Measurements from ENCODE around the gene KATNAL1. TPM values are rescaled to one million over a fixed set of nuclear protein-coding genes. Genes with fewer than 3 reads are reported as not detected.
A peak's percentile ranks its signal among the peaks of the same experiment; 100 is the strongest.

KATNAL1 gene
- total RNA-seq (10 to 100 TPM; 15.7 to 20.5 TPM), polyA plus RNA-seq (1 to 10 TPM; 2.4 to 3.0 TPM)
- long read RNA-seq, donor 1, full-length matches to known transcripts = 4 of 4 reads
- long read RNA-seq, donor 1, partial matches to known transcripts = 0 of 4 reads
- long read RNA-seq, donor 1, other reads (novel, unspliced or antisense) = 0 of 4 reads
- long read RNA-seq, donor 2 = 0 reads
- long read RNA-seq, donor 3 = 0 reads
- long read RNA-seq, donor 4, partial matches to known transcripts = 0 of 1 reads
- long read RNA-seq, donor 4, other reads (novel, unspliced or antisense) = 0 of 1 reads
- long read RNA-seq, donor 5, full-length matches to known transcripts = 2 of 2 reads
- long read RNA-seq, donor 5, partial matches to known transcripts = 0 of 2 reads
- long read RNA-seq, donor 5, other reads (novel, unspliced or antisense) = 0 of 2 reads

- Histone ChIP-seq H3K9ac (ENCODE audit: insufficient read depth in 1 of 2, low read length in 2 of 2) (peak within 1 kb of the TSS; percentile 65 to 76), H3K27me3 (ENCODE audit: control insufficient read depth in 3 of 3, insufficient read depth in 3 of 3, low read length in 2 of 3) (no peaks in the 10 kb centered on the region), H3K4me3 (peak within 1 kb of the TSS; percentile 99), H3K9me3 (ENCODE audit: control insufficient read depth in 4 of 4, insufficient read depth in 3 of 4, low read length in 3 of 4) (no peaks in the 10 kb centered on the region), H3K36me3 (ENCODE audit: control insufficient read depth in 4 of 4, insufficient read depth in 4 of 4, low read length in 4 of 4) (no peaks in the 10 kb centered on the region), H3K27ac (ENCODE audit: low read depth in 1 of 2, low read length in 1 of 2) (peak within 1 kb of the TSS; percentile 98 to 99), H3K4me1 (ENCODE audit: control insufficient read depth in 5 of 5, insufficient read depth in 5 of 5, low read length in 5 of 5) (peaks cover 0 to 28% (median 11%) of the 10 kb centered on the region in 5 donors)
- TF ChIP-seq CTCF (IDR thresholded peaks at IDR 0.05; ENCODE audit: control extremely low read depth, extremely low read depth) = no peak
- DNase-seq (peak; percentile 83 to 87 (median 84)), ATAC-seq (ENCODE audit: insufficient read depth, low FRiP score) (peak; percentile 86)
- 0 to 1% methylated on average over 56 to 71 of the region's 71 CpGs for WGBS, 2 donors
These were observed at the start of gene KATNAL1 for GRCh38 chr13:30307194-30307970. TSS of gene KATNAL1 (minus strand) at chr13:30307551. CDS start at chr13:30283777, 23,774 bp downstream.

- 49 to 74% methylated on average over 6 of the region's 6 CpGs for WGBS, 2 donors
- H3K36me3 ChIP-seq (ENCODE audit: control insufficient read depth in 4 of 4, insufficient read depth in 4 of 4, low read length in 4 of 4) = no peaks in the 10 kb centered on the region
These were observed 48.5 kb upstream of the KATNAL1 start for GRCh38 chr13:30355839-30356238.

GRCh38 chr13:30355384-30355699 is 48.0 kb upstream of the KATNAL1 start:
- peaks cover 0 to 9% (median under 1%) of the 10 kb centered on the region in 4 donors for H3K9me3 ChIP-seq (ENCODE audit: control insufficient read depth in 4 of 4, insufficient read depth in 3 of 4, low read length in 3 of 4)
- ATAC-seq (ENCODE audit: insufficient read depth, low FRiP score) (no peak), DNase-seq (peak in 2 of 3 donors; percentile 31 to 47)
- no peaks in the 10 kb centered on the region for H3K27me3 ChIP-seq (ENCODE audit: control insufficient read depth in 3 of 3, insufficient read depth in 3 of 3, low read length in 2 of 3)
- no peaks in the 10 kb centered on the region for H3K36me3 ChIP-seq (ENCODE audit: control insufficient read depth in 4 of 4, insufficient read depth in 4 of 4, low read length in 4 of 4)
- 29 to 41% methylated on average over 7 of the region's 7 CpGs for WGBS, 2 donors
- H3K9ac ChIP-seq (ENCODE audit: insufficient read depth in 1 of 2, low read length in 2 of 2) = no peak overlapping the region
- TF ChIP-seq CTCF (IDR thresholded peaks at IDR 0.05; ENCODE audit: control extremely low read depth, extremely low read depth) = no peak
- H3K27ac ChIP-seq (ENCODE audit: low read depth in 1 of 2, low read length in 1 of 2) = no peak overlapping the region
- H3K4me1 ChIP-seq (ENCODE audit: control insufficient read depth in 5 of 5, insufficient read depth in 5 of 5, low read length in 5 of 5) = peaks cover 0 to 5% (median 0%) of the 10 kb centered on the region in 5 donors
- H3K4me3 ChIP-seq = no peak overlapping the region

More at GRCh38 chr13:30355839-30356238, 48.5 kb upstream of the KATNAL1 start:
- Histone ChIP-seq H3K4me3 (no peak overlapping the region), H3K27ac (ENCODE audit: low read depth in 1 of 2, low read length in 1 of 2) (no peak overlapping the region), H3K9ac (ENCODE audit: insufficient read depth in 1 of 2, low read length in 2 of 2) (no peak overlapping the region), H3K27me3 (ENCODE audit: control insufficient read depth in 3 of 3, insufficient read depth in 3 of 3, low read length in 2 of 3) (no peaks in the 10 kb centered on the region), H3K9me3 (ENCODE audit: control insufficient read depth in 4 of 4, insufficient read depth in 3 of 4, low read length in 3 of 4) (peaks cover 0 to 9% (median under 1%) of the 10 kb centered on the region in 4 donors), H3K4me1 (ENCODE audit: control insufficient read depth in 5 of 5, insufficient read depth in 5 of 5, low read length in 5 of 5) (peaks cover 0 to 5% (median 0%) of the 10 kb centered on the region in 5 donors)
- ATAC-seq (ENCODE audit: insufficient read depth, low FRiP score) (no peak), DNase-seq (no peak)
- TF ChIP-seq CTCF (IDR thresholded peaks at IDR 0.05; ENCODE audit: control extremely low read depth, extremely low read depth) = no peak

Measured in lung (tissue), 16 donors.